VCaP (cell line): Measurements from ENCODE around the gene TMEM123.

Experiments
- H3K27ac ChIP-seq: fragments of 450-650 bp; 2 replicates; pipeline ENCODE4 v1.5.1; 2017
- CTCF ChIP-seq: fragments of 450-650 bp; conservative IDR thresholded peaks from 2 replicates; pipeline ENCODE4 v1.5.1; 2017; ENCODE audit warnings: mild to moderate bottlenecking, moderate library complexity

TMEM123 gene

GRCh38 chr11:102457056-102457677, 4.6 kb upstream of the TMEM123 start:
- no peak for TF ChIP-seq CTCF
- peak overlapping the region; percentile 68 for H3K27ac ChIP-seq

GRCh38 chr11:102456381-102456780, 3.8 kb upstream of the TMEM123 start:
- no peak for TF ChIP-seq CTCF
- H3K27ac ChIP-seq, result peak overlapping the region; percentile 99; the same call in 1 of the 2 replicates

- H3K27ac ChIP-seq, result peak overlapping the region; percentile 99
- no peak for TF ChIP-seq CTCF
Observed at GRCh38 chr11:102453921-102454320, 1.4 kb upstream of the TMEM123 start.

GRCh38 chr11:102453302-102453695, 734 bp upstream of the TMEM123 start:
- peak overlapping the region; percentile 99 for H3K27ac ChIP-seq
- no peak for TF ChIP-seq CTCF

GRCh38 chr11:102451681-102452460, 694 bp downstream of the TMEM123 start:
- H3K27ac ChIP-seq, result peak overlapping the region; percentile 99
- TF ChIP-seq CTCF, result no peak

- peak overlapping the region; percentile 99 for H3K27ac ChIP-seq
Observed at GRCh38 chr11:102451041-102451680, 1.4 kb downstream of the TMEM123 start.

More at GRCh38 chr11:102451041-102451680, 1.4 kb downstream of the TMEM123 start:
- no peak for TF ChIP-seq CTCF
